Measurements from ENCODE around the gene MYO5B. TPM values are rescaled to one million over a fixed set of nuclear protein-coding genes. Genes with fewer than 3 reads are reported as not detected.

MYO5B gene
- total RNA-seq, 1 donor from 2014 or later, result not detected

GRCh38 chr18:50199346-50199855 is 4.5 kb upstream of the MYO5B start:
- peaks cover 6% of the 10 kb centered on the region for H3K4me1 Mint-ChIP-seq (ENCODE audit: low read depth)
- H3K27me3 Mint-ChIP-seq (ENCODE audit: low read depth), result peaks cover 63% of the 10 kb centered on the region
- no peak overlapping the region for H3K4me3 Mint-ChIP-seq (ENCODE audit: low read depth)
- no peak for DNase-seq (ENCODE audit: low spot score)
- H3K9me3 Mint-ChIP-seq, result no peaks in the 10 kb centered on the region
- intact Hi-C loops (cut with micrococcal nuclease), result loop anchor here (5.0 kb wide), 1 partner anchor 187 kb away; no protein-coding TSS in a partner anchor
- no peaks in the 10 kb centered on the region for H3K36me3 Mint-ChIP-seq (ENCODE audit: low read depth)
- H3K27ac Mint-ChIP-seq, result no peak overlapping the region

- Mint-ChIP-seq H3K4me3 (ENCODE audit: low read depth) (no peak overlapping the region), H3K27me3 (ENCODE audit: low read depth) (peaks cover 67% of the 10 kb centered on the region), H3K27ac (no peak overlapping the region), H3K36me3 (ENCODE audit: low read depth) (no peaks in the 10 kb centered on the region), H3K9me3 (no peaks in the 10 kb centered on the region), H3K4me1 (ENCODE audit: low read depth) (no peaks in the 10 kb centered on the region)
- no peak for DNase-seq (ENCODE audit: low spot score)
- intact Hi-C loops (cut with micrococcal nuclease), result loop anchor here (5.0 kb wide), 1 partner anchor 184 kb away; no protein-coding TSS in a partner anchor
Measured at GRCh38 chr18:50196261-50196660, 1.3 kb upstream of the MYO5B start.

DNA sequence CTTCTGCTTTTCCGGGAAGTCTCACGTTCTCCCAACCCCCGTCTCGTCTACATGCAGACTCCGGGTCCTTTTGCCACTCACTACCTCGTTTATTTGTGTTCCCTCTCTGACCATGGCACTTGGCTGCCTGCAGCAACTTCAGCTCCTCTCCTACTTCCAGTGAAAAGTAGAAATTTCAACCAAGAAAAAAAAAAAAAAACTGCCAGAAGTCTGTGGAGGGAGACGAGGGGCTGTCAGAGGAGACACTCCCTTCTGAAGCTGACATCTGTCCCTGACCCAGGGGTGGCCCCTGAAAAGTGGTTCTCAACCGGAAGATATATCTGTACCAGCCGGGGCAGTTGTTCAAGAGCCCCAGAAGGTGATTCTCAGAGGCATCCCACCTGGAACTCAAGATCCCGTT is 742 bp upstream of the MYO5B start:
- Mint-ChIP-seq H3K4me3 (ENCODE audit: low read depth) (peak overlapping the region; percentile 13), H3K9me3 (no peaks in the 10 kb centered on the region), H3K27me3 (ENCODE audit: low read depth) (peaks cover 66% of the 10 kb centered on the region), H3K4me1 (ENCODE audit: low read depth) (no peaks in the 10 kb centered on the region), H3K27ac (no peak overlapping the region), H3K36me3 (ENCODE audit: low read depth) (no peaks in the 10 kb centered on the region)
- intact Hi-C loops (cut with micrococcal nuclease), result loop anchor here (5.0 kb wide), 1 partner anchor 183 kb away; no protein-coding TSS in a partner anchor
- DNase-seq (ENCODE audit: low spot score), result no peak

- intact Hi-C loops (cut with micrococcal nuclease), result no loop called here
- H3K27me3 Mint-ChIP-seq (ENCODE audit: low read depth), result peaks cover 65% of the 10 kb centered on the region
- no peak overlapping the region for H3K27ac Mint-ChIP-seq
- peaks cover 5% of the 10 kb centered on the region for H3K4me1 Mint-ChIP-seq (ENCODE audit: low read depth)
- no peak overlapping the region for H3K4me3 Mint-ChIP-seq (ENCODE audit: low read depth)
- H3K9me3 Mint-ChIP-seq, result no peaks in the 10 kb centered on the region
- H3K36me3 Mint-ChIP-seq (ENCODE audit: low read depth), result no peaks in the 10 kb centered on the region
- no peak for DNase-seq (ENCODE audit: low spot score)
Measured at GRCh38 chr18:50193796-50194630, 934 bp downstream of the MYO5B start.

DNA sequence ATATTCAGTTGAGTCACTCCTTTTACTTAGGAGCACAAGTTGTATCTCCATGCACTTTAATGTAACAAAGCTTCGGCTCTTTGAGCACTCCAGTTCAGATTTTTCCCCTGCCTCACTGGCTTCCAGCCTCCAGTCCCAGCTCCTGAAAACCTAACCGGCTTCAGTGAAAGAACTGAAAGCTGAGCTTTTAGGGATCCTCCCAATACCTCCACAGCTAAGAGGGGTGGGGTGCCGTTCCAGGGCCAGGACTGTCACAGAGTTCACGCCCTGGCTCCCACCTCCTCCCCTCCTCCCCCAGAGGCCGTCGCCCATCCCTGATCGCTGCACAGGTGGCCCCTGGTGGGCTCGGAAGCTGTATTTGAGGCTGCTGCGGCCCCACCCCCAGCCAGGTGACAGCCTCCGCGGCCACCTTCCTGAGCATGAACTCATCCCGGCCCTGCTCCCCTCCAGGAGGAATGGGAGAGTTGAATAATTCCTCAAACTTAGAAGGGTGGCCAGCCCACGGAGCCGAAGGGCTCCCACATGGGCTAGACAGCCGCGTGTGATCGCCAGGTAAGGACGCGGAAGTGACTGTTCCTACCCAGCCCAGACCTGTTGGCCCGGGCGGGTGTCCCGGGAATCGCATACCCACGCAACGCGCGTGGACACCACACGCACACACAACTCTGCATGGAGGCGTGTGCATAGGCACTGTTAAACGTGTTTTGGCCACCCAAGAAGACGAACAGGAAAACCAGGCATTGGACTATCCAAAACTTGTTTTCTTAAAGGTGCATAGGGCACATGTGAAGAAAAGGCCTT is 1.8 kb downstream of the MYO5B start:
- Mint-ChIP-seq H3K36me3 (ENCODE audit: low read depth) (no peaks in the 10 kb centered on the region), H3K4me1 (ENCODE audit: low read depth) (peaks cover 7% of the 10 kb centered on the region), H3K4me3 (ENCODE audit: low read depth) (no peak overlapping the region), H3K9me3 (no peaks in the 10 kb centered on the region), H3K27ac (no peak overlapping the region), H3K27me3 (ENCODE audit: low read depth) (peaks cover 61% of the 10 kb centered on the region)
- DNase-seq (ENCODE audit: low spot score), result no peak
- intact Hi-C loops (cut with micrococcal nuclease), result no loop called here

DNA sequence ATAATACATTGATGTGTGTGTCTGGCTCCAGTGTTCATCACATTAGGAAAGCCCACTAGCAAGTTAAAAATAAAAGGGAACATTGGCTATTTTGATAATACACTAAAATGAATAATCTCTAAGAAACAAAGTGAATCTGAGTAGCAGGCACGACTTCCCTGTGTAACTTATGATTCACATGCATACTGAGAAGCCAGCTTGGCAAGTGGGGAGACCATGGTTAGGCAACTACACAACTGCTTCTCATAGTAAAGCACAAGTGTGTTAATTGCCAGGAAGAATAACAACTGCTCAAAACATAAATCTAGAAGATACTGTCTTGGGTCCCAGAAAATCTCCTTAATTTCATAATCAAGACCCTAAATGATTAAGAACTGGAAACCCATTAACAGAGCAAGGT is 4.0 kb downstream of the MYO5B start:
- peaks cover 54% of the 10 kb centered on the region for H3K27me3 Mint-ChIP-seq (ENCODE audit: low read depth)
- intact Hi-C loops (cut with micrococcal nuclease), result no loop called here
- H3K4me1 Mint-ChIP-seq (ENCODE audit: low read depth), result peaks cover 7% of the 10 kb centered on the region
- DNase-seq (ENCODE audit: low spot score), result no peak
- no peak overlapping the region for H3K4me3 Mint-ChIP-seq (ENCODE audit: low read depth)
- no peak overlapping the region for H3K27ac Mint-ChIP-seq
- H3K9me3 Mint-ChIP-seq, result no peaks in the 10 kb centered on the region
- no peaks in the 10 kb centered on the region for H3K36me3 Mint-ChIP-seq (ENCODE audit: low read depth)

DNA sequence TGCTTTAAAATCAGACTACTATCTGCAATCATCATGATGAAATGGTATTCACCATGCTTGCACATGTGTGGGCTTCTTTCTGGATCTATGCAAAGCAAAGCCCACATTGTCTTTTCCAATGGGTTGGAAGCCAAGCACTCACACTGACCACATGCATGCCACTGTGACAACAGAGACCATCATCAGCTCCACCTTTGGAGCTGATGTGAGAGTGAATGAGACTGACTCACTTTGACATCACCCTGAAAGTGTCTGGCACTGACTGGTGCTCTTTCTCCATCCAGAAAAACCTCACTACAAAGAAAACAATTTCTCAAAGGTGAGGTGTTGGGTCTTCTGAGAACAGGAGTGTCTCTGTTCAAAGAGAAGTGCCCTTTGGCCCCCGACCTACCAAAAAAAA is 4.7 kb downstream of the MYO5B start:
- Mint-ChIP-seq H3K4me1 (ENCODE audit: low read depth) (peaks cover 7% of the 10 kb centered on the region), H3K27me3 (ENCODE audit: low read depth) (peaks cover 48% of the 10 kb centered on the region), H3K4me3 (ENCODE audit: low read depth) (no peak overlapping the region), H3K9me3 (no peaks in the 10 kb centered on the region), H3K27ac (no peak overlapping the region), H3K36me3 (ENCODE audit: low read depth) (no peaks in the 10 kb centered on the region)
- intact Hi-C loops (cut with micrococcal nuclease), result no loop called here
- no peak for DNase-seq (ENCODE audit: low spot score)

DNA sequence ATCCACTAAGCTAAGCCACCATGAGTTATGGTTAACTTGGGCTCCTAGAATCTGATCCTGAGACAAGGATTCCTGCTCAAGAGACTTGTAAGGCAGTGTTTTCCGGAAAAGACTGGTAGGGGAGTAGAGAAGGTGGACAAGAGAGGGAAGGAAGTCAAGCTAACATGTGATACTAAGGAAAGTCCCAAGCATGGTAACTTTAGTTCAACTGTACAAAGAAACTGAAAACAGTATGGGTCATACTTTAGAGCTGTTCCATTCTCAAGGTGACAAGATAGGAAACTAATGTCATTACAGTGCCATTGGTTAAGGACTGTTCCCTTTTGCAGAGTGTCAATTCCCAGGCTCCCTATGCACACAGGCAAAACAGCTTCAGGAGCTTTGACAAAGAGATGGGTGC is 5.8 kb downstream of the MYO5B start:
- no peak for DNase-seq (ENCODE audit: low spot score)
- peaks cover 47% of the 10 kb centered on the region for H3K27me3 Mint-ChIP-seq (ENCODE audit: low read depth)
- peaks cover 7% of the 10 kb centered on the region for H3K4me1 Mint-ChIP-seq (ENCODE audit: low read depth)
- H3K27ac Mint-ChIP-seq, result no peak overlapping the region
- no peaks in the 10 kb centered on the region for H3K36me3 Mint-ChIP-seq (ENCODE audit: low read depth)
- no peaks in the 10 kb centered on the region for H3K9me3 Mint-ChIP-seq
- no peak overlapping the region for H3K4me3 Mint-ChIP-seq (ENCODE audit: low read depth)
- intact Hi-C loops (cut with micrococcal nuclease), result no loop called here

DNA sequence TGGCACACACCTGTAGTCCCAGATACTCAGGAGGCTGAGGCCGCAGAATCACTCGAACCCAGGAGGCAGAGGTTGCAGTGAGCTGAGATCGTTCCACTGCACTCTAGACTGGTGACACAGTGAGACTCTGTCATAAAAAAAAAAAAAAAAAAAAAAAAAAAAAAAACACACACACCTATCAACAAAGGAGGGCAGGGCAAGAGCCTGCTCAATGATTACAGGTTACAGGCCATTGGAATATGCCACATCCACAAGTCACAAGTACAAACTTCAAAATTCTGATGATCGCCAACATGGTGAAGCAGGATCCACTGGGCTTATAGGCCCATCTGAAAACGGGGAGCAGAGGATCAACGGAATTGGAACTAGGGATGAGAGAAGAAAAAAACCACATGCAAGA is 6.3 kb downstream of the MYO5B start:
- Mint-ChIP-seq H3K4me1 (ENCODE audit: low read depth) (peaks cover 7% of the 10 kb centered on the region), H3K27me3 (ENCODE audit: low read depth) (peaks cover 42% of the 10 kb centered on the region), H3K27ac (no peak overlapping the region), H3K4me3 (ENCODE audit: low read depth) (no peak overlapping the region), H3K36me3 (ENCODE audit: low read depth) (no peaks in the 10 kb centered on the region), H3K9me3 (no peaks in the 10 kb centered on the region)
- intact Hi-C loops (cut with micrococcal nuclease), result no loop called here
- no peak for DNase-seq (ENCODE audit: low spot score)

DNA sequence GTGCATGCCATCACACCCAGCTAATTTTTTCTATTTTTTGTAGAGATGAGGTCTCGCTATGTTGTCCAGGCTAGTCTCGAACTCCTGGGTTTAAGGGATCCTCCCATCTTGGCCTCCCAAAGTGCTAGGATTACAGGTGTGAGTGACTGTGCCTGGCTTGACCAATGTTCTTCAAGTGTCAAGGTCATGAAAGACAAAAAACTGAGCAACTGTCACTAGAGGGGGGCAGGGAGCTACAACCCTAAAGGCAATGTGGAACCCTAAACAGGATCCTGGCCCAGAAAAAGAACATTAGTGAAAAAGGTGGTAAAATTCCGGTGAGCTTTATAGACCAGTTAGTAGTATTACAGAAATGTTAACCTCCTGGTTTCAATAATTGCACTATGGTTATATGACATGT is 7.3 kb downstream of the MYO5B start:
- no peak overlapping the region for H3K4me3 Mint-ChIP-seq (ENCODE audit: low read depth)
- no peak overlapping the region for H3K27ac Mint-ChIP-seq
- peaks cover 33% of the 10 kb centered on the region for H3K27me3 Mint-ChIP-seq (ENCODE audit: low read depth)
- no peak for DNase-seq (ENCODE audit: low spot score)
- no peaks in the 10 kb centered on the region for H3K36me3 Mint-ChIP-seq (ENCODE audit: low read depth)
- intact Hi-C loops (cut with micrococcal nuclease), result no loop called here
- peaks cover 7% of the 10 kb centered on the region for H3K4me1 Mint-ChIP-seq (ENCODE audit: low read depth)
- H3K9me3 Mint-ChIP-seq, result no peaks in the 10 kb centered on the region

DNA sequence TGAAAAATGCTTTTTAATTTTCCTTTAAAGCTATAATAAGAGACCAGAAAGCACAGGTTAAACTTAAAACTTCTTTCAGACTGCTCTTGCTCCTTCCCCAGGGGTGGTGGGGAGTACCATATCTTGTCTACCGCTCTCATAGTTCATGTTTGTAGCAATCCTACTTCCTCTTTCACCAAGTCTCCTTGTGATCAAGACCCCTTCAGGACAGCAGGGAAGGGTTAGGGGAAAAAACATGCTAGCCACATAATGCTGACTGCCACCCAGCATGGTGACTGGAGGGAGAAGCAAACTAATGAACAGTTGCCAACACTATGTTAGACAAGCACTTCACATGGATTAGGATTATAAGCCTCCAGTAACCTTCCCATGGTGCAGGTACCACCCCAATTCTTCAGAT is 8.6 kb downstream of the MYO5B start:
- H3K27me3 Mint-ChIP-seq (ENCODE audit: low read depth), result peaks cover 28% of the 10 kb centered on the region
- no peak for DNase-seq (ENCODE audit: low spot score)
- no peaks in the 10 kb centered on the region for H3K9me3 Mint-ChIP-seq
- H3K4me3 Mint-ChIP-seq (ENCODE audit: low read depth), result no peak overlapping the region
- H3K36me3 Mint-ChIP-seq (ENCODE audit: low read depth), result no peaks in the 10 kb centered on the region
- intact Hi-C loops (cut with micrococcal nuclease), result no loop called here
- no peak overlapping the region for H3K27ac Mint-ChIP-seq
- H3K4me1 Mint-ChIP-seq (ENCODE audit: low read depth), result peaks cover 7% of the 10 kb centered on the region

- no peak overlapping the region for H3K27ac Mint-ChIP-seq
- H3K36me3 Mint-ChIP-seq (ENCODE audit: low read depth), result no peaks in the 10 kb centered on the region
- H3K9me3 Mint-ChIP-seq, result no peaks in the 10 kb centered on the region
- H3K4me3 Mint-ChIP-seq (ENCODE audit: low read depth), result no peak overlapping the region
- H3K27me3 Mint-ChIP-seq (ENCODE audit: low read depth), result peaks cover 23% of the 10 kb centered on the region
- DNase-seq (ENCODE audit: low spot score), result no peak
- intact Hi-C loops (cut with micrococcal nuclease), result no loop called here
- H3K4me1 Mint-ChIP-seq (ENCODE audit: low read depth), result no peaks in the 10 kb centered on the region
Measured at GRCh38 chr18:50183556-50183955, 11.4 kb downstream of the MYO5B start.

- H3K27ac Mint-ChIP-seq, result no peak overlapping the region
- no peaks in the 10 kb centered on the region for H3K36me3 Mint-ChIP-seq (ENCODE audit: low read depth)
- intact Hi-C loops (cut with micrococcal nuclease), result no loop called here
- H3K9me3 Mint-ChIP-seq, result no peaks in the 10 kb centered on the region
- no peaks in the 10 kb centered on the region for H3K4me1 Mint-ChIP-seq (ENCODE audit: low read depth)
- DNase-seq (ENCODE audit: low spot score), result no peak
- no peak overlapping the region for H3K4me3 Mint-ChIP-seq (ENCODE audit: low read depth)
- peaks cover 30% of the 10 kb centered on the region for H3K27me3 Mint-ChIP-seq (ENCODE audit: low read depth)
Measured at GRCh38 chr18:50182511-50182910, 12.4 kb downstream of the MYO5B start.
